ENCODE results near the gene GJA3. TPM values are rescaled to one million over a fixed set of nuclear protein-coding genes. Genes with fewer than 3 reads are reported as not detected.

GJA3 gene
- total RNA-seq, 4 donors from 2014 or later, result 0.04 to 0.52 (median 0.32) TPM; not detected in 1

- no peak for TF ChIP-seq POLR2A (IDR thresholded peaks at IDR 0.05)
- TF ChIP-seq CTCF (IDR thresholded peaks at IDR 0.05), result no peak
- intact Hi-C loops (cut with DNase I; ENCODE audit: low total_unique reads), result loop anchor here (5.0 kb wide), 1 partner anchor 300 kb away; no protein-coding TSS in a partner anchor
- 1 to 3% methylated on average over 21 to 33 of the region's 73 CpGs for WGBS, 2 donors
- H3K4me3 ChIP-seq (ENCODE audit: low read depth, poor library complexity, severe bottlenecking), result peak overlapping the region; percentile 40
- peak in 1 of 2 donors; percentile 79 for DNase-seq (ENCODE audit: low spot score in 2 of 2)
Measured at GRCh38 chr13:20192158-20192835, 31.4 kb upstream of the GJA3 start.

- DNase-seq (ENCODE audit: low spot score in 2 of 2), result peak in 1 of 2 donors; percentile 83
- intact Hi-C loops (cut with DNase I; ENCODE audit: low total_unique reads), result loop anchor here (5.0 kb wide), 1 partner anchor 301 kb away; no protein-coding TSS in a partner anchor
- 37 to 49% methylated on average over 24 of the region's 24 CpGs for WGBS, 2 donors
- H3K4me3 ChIP-seq (ENCODE audit: low read depth, poor library complexity, severe bottlenecking), result peak overlapping the region; percentile 40
- no peak for TF ChIP-seq CTCF (IDR thresholded peaks at IDR 0.05)
- no peak for TF ChIP-seq POLR2A (IDR thresholded peaks at IDR 0.05)
Measured at GRCh38 chr13:20191311-20192157, 30.7 kb upstream of the GJA3 start.

- intact Hi-C loops (cut with DNase I; ENCODE audit: low total_unique reads), result loop anchor here (5.0 kb wide), 1 partner anchor 302 kb away; no protein-coding TSS in a partner anchor
- no peak for DNase-seq (ENCODE audit: low spot score in 2 of 2)
- 77 to 87% methylated on average over 16 of the region's 16 CpGs for WGBS, 2 donors
- H3K4me3 ChIP-seq (ENCODE audit: low read depth, poor library complexity, severe bottlenecking), result no peak overlapping the region
- TF ChIP-seq POLR2A (IDR thresholded peaks at IDR 0.05), result no peak
- TF ChIP-seq CTCF (IDR thresholded peaks at IDR 0.05), result no peak
Measured at GRCh38 chr13:20190481-20191310, 29.8 kb upstream of the GJA3 start.

GRCh38 chr13:20190076-20190475 is 29.2 kb upstream of the GJA3 start:
- WGBS, 2 donors, result 78 to 84% methylated on average over 5 of the region's 5 CpGs
- no peak for DNase-seq (ENCODE audit: low spot score in 2 of 2)
- intact Hi-C loops (cut with DNase I; ENCODE audit: low total_unique reads), result loop anchor here (5.0 kb wide), 1 partner anchor 302 kb away; no protein-coding TSS in a partner anchor
- H3K4me3 ChIP-seq (ENCODE audit: low read depth, poor library complexity, severe bottlenecking), result no peak overlapping the region
- TF ChIP-seq POLR2A (IDR thresholded peaks at IDR 0.05) (no peak), CTCF (IDR thresholded peaks at IDR 0.05) (no peak)
